GM12872 (cell line): Measurements from ENCODE around the gene PRR5.

Experiments used
- CTCF ChIP-seq: IDR thresholded peaks from 3 replicates; pipeline ENCODE4 v1.5.1; 2011; ENCODE audit warnings: low read depth, mild to moderate bottlenecking, low read length, moderate library complexity; ENCODE audit not compliant: insufficient read depth

The PRR5 gene

GRCh38 chr22:44691796-44692661 is 10.0 kb upstream of the PRR5 start:
- no peak for TF ChIP-seq CTCF

GRCh38 chr22:44692662-44693007 is 9.4 kb upstream of the PRR5 start:
- TF ChIP-seq CTCF = no peak

DNA sequence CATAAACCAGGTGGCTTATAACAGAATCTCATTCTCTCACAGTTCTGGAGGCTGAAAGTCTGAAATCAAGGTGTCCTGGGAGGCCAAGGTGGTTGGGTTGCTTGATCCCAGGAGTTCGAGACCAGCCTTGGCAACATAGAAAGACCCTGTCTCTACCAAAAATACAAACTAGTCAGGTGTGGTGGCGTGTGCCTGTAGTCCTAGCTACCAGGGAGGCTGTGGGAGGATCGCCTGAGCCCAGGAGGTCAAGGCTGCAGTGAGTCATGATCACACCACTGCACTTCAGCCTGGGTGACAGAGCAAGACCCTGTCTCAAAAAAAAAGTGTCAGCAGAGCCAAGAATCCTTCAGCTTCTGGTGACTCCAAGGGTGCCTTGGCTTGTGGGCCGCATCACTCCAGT is 8.9 kb upstream of the PRR5 start:
- TF ChIP-seq CTCF = no peak

DNA sequence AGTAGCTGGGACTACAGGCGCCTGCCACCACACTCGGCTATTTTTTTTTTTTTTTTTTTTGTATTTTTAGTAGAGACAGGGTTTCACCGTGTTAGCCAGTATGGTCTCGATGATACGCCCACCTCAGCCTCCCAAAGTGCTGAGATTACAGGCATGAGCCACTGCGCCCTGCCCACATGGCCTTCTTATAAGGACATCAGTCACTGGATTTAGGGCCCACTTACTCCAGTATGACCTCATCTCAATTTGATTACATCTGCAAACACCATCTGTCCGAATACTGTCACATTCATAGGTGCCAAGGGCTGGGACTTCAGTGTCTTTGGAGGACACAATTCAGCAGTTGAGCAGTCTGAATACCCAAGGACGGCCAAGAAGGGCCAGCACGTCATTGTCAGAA is 8.2 kb upstream of the PRR5 start:
- no peak for TF ChIP-seq CTCF

DNA sequence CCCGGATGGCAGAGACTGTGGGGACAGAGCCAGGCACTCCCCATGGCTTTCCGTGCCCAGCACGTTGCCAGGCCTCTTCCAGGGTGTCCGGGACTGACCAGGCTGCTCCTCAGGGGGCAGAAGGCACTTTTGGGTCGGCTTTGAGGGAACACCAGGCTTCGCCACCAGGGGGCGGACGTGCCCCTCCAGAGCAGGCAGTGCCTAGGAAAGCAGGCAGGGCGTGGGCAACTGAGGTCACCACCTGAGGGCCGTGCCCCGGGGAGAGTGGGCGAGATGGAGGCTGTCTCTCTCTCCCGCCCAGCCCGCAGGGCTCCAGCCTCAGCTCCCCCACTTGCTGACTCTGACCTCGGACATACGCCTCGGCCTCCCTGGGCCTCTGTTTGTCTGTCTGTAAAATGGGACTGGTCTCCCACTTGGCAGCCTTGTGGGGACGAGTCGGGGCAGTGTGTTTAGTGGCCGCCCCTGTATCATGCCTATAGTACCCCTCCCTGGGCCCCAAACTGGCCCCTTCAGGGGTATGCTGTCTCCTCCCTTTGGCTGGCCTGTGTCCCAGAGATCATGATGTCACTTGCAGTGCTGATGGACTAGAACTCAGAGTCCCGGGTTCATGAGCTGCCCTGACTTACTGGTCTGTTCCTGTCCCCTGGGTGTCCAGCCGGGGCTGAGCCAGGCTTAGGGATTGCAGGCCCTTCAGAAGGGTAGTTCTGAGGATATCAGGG is 4.4 kb upstream of the PRR5 start:
- TF ChIP-seq CTCF = peak; percentile 98

- no peak for TF ChIP-seq CTCF
These were observed 3.2 kb upstream of the PRR5 start for GRCh38 chr22:44698531-44699421.

DNA sequence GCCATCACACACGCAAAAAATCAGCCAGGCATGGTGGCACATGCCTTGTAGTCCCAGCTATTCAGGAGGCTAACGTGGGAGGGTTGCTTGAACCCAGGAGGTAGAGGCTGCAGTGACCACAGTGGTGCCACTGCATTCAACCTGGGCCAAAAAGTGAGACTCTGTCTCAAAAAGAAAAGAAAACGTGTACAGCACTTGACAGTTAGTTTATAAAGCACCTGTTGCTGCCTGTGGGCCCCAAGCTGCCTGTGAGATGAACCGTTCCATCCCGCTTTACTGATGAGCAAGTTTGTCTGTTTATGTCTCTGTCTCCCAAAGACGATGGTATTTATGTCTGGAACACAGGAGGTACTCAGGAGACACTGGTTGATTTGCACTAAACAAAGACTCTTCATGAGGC is 1.5 kb upstream of the PRR5 start:
- no peak for TF ChIP-seq CTCF
